ENCODE measurements around the gene RAB39A. TPM values are rescaled to one million over a fixed set of nuclear protein-coding genes. Genes with fewer than 3 reads are reported as not detected.

Gene RAB39A
- polyA plus RNA-seq, 1 experiment = not detected

DNA sequence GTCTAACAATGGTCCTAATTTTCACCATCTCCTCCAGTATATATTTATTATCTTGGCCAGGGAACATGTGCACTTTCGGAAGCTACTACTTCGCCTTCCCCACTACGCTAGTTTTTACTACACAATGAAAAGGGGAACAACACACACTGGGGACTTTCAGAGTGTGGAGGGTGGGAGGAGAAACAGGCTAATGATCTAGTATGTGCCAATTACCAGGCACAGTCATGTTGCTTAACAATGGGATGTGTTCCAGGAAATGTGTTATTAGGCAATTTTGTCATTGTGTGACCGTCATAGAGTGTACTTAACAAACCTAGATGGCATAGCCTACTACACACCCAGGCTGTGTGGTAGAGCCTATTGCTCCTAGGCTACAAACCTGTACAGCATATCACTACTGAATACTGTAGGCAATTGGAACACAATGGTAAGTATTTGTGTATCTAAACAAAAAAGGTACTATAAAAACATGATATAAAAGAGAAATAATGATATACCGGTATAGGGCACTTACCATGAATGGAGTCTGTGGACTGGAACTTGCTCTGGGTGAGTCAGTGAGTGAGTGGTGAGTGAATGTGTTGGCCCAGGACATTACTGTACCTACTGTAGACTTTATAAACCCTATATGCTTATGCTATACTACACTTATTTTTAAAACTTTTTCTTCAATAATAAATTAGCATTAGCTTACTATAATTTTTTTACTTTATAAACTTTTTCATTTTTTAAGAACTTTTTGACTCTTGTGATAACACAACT, 60.3 kb downstream of the RAB39A start:
- no peak for DNase-seq (ENCODE audit: low read depth, low spot score)
- no peak for TF ChIP-seq CTCF (IDR thresholded peaks at IDR 0.05; ENCODE audit: low read depth, low read length)
- ChIA-PET POLR2A (no interaction called here), CTCF (no interaction called here)
- H3K27ac ChIP-seq (ENCODE audit: low read depth, low read length) = no peak overlapping the region
- no peaks in the 10 kb centered on the region for H3K27me3 ChIP-seq (ENCODE audit: control insufficient read depth, insufficient read depth, low read length)
- H3K4me3 ChIP-seq (ENCODE audit: low read depth, low read length) = no peak overlapping the region
- H3K9me3 ChIP-seq (ENCODE audit: control insufficient read depth, insufficient read depth, low read length) = no peaks in the 10 kb centered on the region; the same call in 1 of the 2 replicates

GRCh38 chr11:107991868-107992414, 63.7 kb downstream of the RAB39A start:
- H3K9me3 ChIP-seq (ENCODE audit: control insufficient read depth, insufficient read depth, low read length) = no peaks in the 10 kb centered on the region; the same call in 1 of the 2 replicates
- TF ChIP-seq CTCF (IDR thresholded peaks at IDR 0.05; ENCODE audit: low read depth, low read length) = no peak
- ChIA-PET CTCF (interaction anchor here (0.7 kb wide), 1 partner anchor 1715 kb away, joined by 3 read pairs; no protein-coding TSS in a partner anchor), POLR2A (no interaction called here)
- no peak overlapping the region for H3K27ac ChIP-seq (ENCODE audit: low read depth, low read length)
- no peak overlapping the region for H3K4me3 ChIP-seq (ENCODE audit: low read depth, low read length)
- DNase-seq (ENCODE audit: low read depth, low spot score) = no peak
- no peaks in the 10 kb centered on the region for H3K27me3 ChIP-seq (ENCODE audit: control insufficient read depth, insufficient read depth, low read length)

GRCh38 chr11:107996006-107996776, 67.9 kb downstream of the RAB39A start:
- Histone ChIP-seq H3K27ac (ENCODE audit: low read depth, low read length) (no peak overlapping the region), H3K9me3 (ENCODE audit: control insufficient read depth, insufficient read depth, low read length) (no peaks in the 10 kb centered on the region), H3K27me3 (ENCODE audit: control insufficient read depth, insufficient read depth, low read length) (no peaks in the 10 kb centered on the region), H3K4me3 (ENCODE audit: low read depth, low read length) (no peak overlapping the region)
- TF ChIP-seq CTCF (IDR thresholded peaks at IDR 0.05; ENCODE audit: low read depth, low read length) = no peak
- POLR2A ChIA-PET = no interaction called here
- DNase-seq (ENCODE audit: low read depth, low spot score) = no peak
- CTCF ChIA-PET = interaction anchor here (1.9 kb wide), 1 partner anchor 12 kb away, joined by 7 read pairs; the partner anchor contains the start of gene CUL5

DNA sequence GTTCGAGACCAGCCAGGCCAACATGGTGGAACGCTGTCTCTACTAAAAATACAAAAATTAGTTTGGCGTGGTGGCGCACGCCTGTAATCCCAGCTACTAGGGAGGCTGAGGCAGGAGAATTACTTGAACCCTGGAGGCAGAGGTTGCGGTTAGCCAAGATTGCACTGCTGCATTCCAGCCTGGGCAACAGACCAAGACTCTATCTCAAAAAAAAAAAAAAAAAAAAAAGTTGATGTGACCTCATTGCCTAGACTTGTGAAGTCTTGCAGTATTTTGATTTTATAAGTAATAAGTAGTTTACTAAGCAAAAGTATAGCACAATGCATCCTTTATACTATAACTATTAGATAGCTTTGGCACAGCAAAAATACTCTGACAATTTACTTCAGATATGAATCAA, 70.5 kb downstream of the RAB39A start:
- Histone ChIP-seq H3K27ac (ENCODE audit: low read depth, low read length) (no peak overlapping the region), H3K4me3 (ENCODE audit: low read depth, low read length) (no peak overlapping the region), H3K27me3 (ENCODE audit: control insufficient read depth, insufficient read depth, low read length) (no peaks in the 10 kb centered on the region), H3K9me3 (ENCODE audit: control insufficient read depth, insufficient read depth, low read length) (no peaks in the 10 kb centered on the region)
- POLR2A ChIA-PET = no interaction called here
- TF ChIP-seq CTCF (IDR thresholded peaks at IDR 0.05; ENCODE audit: low read depth, low read length) = no peak
- CTCF ChIA-PET = interaction anchor here (1.0 to 1.7 kb wide), 2 partner anchors 9 to 10 kb away, joined by 3 to 6 read pairs; partner anchors contain the start of gene CUL5
- no peak for DNase-seq (ENCODE audit: low read depth, low spot score)
